ENCODE data around the gene MEG3.
A peak's percentile ranks its signal among the peaks of the same experiment; 100 is the strongest.

MEG3 gene

DNA sequence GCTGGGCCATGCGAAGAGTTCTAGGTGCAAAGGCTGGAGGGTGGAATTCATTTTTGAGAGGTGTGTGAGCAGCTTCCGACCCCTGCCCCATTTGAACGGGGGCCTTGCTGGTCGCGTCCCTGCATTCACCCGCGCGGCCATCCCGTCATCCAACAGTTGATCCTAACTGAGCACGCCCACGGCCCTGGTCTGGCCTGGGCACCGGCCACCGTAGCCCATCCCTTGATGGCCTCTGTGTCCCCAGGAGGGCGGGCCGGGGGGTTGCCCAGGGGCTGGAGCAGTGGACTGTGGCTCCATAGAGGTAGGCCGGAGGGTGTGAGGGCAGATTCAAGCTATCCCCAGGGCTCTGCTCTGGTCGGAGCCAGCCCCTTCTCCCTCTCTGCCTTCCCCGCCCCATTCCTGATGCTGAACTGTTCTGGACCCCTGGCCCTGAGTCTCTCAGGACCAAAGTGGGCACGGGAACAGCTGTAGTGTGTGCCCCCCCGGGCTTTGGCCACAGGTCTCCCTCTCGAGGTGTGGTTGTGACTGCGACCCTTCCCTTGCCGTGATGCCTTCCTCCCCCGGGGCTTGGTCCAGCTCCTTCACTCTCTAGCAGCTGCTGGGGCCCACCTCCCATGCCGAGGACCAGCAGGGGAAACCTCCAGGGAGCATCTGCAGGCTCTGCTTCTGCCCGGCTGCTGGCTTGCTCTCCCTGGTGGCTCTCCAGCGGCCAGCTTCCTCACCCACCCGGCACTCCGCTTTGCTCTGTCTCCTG lies 9.1 kb downstream of the MEG3 start:
- DNase-seq: no peak

DNA sequence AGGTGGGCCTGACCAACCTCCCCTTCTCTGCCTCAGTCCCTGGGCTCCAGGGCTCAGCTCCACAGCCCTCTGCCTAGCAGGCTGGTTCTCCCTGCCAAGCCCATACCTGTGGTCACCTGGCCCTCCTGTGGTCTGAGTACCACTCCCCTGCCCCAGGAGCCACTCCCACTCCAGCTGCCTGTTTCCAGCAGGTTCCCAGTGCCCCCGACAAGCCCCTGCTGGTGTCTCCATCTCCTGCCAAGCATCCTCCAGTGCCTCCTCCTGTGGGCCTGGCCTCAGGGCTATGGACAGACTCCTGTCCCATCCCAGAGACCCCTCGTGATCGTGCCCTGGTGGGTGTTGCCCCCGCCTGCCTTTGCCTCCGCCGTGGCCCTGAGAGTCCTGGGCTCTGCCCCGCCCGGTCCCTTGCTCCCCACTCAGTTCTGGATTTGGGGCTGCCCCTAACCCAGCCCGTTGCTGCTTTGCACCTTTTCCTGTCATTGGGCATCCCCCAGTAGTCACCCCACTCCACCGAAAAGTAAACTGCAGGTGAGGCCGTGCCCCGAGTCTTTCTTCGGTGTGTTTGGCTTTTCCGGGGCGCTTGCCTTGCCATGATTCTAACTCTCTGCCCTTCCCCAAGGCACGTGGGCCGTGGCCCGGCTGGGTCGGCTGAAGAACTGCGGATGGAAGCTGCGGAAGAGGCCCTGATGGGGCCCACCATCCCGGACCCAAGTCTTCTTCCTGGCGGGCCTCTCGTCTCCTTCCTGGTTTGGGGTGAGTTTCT lies 9.8 kb downstream of the MEG3 start:
- no peak for DNase-seq

DNA sequence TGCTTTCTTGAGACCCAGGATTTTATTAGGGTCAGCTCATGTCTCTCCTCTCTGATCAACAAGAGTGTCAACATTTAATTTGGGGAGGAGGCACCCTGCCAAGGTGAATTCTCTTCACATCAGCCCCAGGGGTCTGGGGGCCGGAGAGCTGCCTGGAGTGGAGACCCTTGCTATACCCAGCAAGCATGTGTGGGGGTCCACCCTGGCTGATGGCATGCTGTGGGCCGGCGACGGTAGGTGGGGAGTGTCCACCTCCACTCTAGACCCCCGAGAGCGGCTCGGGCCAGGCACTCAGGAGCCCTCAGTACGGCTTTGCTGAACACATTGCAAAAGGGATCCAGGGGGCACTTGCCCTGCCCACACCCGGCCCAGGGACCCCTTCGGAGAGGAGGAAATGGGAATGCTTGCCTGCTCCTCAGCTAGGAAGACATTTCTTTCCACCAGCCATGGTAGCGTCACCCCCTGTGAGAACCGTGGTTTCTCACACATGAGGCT lies 10.4 kb downstream of the MEG3 start:
- DNase-seq: no peak

DNA sequence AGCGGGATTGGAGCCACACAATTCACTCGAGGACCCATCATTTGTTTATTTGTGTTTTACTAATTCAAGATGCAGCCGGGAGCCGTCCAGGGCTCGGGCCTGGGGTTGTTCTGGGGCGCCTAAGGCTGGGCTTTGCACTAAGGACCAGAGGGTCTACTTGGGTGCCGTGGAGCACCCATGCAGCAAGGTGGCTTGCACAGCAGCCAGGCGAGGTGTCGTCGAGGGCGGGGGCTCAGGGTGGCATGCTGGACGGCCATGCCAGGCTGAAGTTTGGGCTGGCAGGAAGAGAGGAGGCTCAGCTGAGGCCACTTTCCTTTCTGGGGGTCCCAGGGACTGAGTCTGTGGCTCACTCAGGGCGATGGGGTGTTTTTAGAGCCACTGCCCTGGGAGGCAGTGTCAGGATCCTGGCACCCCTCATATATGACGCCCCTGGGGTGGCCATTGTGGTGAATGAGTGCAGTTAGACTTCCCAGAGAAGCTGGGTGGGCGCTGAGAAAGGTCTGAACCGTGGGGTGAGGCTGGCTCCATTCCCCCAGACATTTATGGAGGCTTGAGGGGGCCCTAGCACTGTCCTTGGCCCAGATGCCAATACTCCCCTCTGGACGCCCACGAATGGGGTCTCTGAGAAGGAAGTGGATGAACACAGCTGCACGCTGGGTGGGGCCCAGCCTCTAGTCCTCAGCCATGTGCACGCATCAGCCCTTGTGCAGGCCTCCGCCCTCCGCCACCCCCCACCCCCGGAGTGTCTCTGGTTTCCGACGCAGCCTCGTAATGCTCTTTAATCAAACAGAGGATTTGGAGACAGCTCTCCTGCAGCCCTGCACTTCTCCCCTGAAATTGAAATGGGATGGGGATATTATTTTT lies 11.3 kb downstream of the MEG3 start:
- DNase-seq: no peak

DNA sequence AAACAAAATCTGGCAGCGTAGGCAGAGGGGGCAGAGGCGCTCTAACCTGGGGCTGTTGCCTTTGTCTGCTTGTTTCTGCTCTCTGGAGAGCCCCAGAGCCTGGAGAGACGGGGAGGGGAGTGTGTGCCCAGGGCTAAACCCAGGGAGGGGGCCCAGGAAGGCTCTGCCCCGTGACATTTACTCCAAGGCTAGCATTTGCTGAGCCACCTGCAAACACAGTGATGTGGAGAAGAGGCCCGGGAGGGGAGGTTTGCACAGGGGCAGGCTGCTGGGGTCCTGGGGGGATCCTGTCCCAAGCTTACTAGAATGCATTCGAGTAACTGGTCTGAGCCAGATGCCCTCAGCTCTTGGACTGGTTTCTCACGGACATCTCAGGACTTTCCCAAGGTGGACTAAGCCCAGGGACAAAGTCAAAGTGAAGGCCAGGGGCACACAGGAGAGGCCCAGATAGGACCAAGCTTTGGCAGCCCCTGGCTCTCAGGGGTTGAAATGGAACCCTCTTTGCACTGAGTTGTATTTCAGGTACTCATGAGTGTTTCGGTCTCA lies 12.0 kb downstream of the MEG3 start:
- DNase-seq: no peak

DNA sequence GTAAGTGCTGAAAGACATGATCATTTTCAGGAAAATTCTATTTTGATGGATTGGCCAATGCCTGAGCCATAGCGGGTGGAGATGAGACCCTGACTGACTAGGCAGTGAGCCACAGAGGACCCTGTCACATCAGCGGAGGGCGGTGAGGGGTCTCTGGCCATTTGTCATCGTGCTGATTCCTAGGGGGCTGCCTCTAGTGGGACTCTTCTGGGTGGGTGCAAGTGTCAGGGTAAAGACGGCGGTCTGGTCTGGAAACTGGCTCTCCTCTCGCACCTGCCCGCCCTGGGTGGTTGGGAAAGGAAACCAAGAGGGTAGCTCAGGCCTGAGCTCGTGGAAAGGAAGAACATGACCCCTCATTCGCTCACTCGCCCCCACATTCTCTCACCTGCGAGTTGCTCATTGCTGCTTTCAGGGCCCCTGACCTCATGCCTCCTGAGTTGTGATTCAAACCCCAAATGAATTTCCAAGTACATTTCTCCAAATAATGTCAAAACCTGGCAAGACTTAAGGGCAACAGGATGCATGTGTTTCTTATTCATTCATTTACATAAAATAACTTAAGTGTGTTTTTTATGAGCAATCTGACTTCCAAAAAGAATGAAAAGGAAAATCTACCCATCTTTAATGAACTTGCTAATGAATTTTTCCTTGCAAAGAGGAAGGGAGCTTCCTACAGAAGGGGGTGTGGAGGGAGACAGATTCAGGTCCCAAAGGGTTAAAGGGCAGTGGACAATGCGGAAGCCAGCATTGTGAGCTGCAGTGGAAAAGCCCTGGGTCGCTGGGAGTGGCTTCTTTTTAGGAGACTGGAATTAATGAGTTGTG lies 12.8 kb downstream of the MEG3 start:
- no peak for DNase-seq

DNA sequence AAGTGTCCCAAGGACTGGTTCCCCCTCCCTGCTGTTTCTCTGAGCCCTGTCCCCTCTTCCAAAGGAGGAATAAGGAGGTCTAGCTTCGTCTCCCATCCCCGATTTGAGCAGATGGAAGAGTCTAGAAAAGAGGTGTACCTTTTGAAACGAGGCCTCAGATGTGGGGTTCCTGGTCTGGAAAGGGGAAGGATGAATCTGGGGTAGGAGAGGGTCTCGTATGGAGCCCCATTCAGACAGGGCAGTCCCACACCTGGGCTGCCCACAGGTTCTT lies 13.3 kb downstream of the MEG3 start:
- no peak for DNase-seq

DNA sequence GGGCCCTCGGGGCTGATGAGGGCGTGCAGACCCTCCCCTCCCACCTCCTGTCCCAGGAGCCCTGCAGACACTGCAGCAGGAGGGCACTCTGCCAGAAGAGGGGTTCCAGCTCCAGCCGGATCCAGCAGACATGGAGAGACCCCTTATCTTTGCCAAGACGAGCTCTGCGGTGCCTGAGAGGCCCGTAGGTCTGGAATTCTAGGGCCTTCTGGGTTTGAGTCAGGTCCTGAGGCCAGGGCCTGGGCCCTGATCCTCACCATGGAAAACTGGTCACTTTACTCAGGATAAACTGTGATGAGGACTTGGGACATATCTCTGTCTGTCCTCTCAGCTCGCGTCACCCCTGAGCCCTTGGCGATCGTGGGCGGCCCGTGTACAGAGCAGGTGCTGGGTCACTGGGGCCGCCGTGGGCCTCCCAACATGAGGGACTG lies 13.8 kb downstream of the MEG3 start:
- no peak for DNase-seq

DNA sequence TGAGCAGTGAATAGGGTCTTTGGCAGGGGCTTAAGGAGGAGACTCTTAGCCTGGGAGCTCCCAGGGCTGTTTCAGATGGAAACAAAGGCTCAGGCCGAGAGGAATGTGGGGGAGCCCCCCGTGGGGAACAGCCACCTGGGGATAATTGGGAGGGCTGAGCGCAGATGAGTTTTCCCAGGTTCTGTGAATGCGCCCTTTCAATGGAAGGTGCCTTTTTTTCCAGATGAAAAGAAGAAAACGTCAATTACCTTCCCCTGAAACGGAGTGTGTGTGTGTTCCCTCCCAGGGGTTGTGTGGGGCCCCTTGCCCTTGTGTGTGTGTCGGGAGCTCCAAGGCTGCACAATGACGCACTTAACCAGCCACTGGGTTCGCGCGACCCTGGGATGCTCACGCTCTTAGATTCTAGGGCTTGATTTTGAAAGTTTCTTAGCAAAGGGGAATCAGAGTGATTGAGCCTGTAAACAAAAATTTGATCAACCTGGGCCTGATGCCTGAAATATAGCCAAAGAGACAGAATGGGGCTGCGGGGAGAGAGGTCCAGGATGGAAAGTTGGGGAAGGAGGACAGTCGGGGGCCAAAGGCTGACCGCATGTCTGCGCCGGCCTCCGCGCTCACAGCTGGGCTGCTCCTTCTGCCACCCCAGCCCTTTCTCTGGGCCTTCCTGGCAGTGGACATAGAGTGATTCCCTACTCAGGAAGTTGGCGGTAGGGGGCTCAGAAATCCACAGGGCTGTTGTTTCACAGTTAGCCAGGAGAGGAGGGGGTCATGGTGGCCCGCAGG lies 14.6 kb downstream of the MEG3 start:
- DNase-seq: no peak

DNA sequence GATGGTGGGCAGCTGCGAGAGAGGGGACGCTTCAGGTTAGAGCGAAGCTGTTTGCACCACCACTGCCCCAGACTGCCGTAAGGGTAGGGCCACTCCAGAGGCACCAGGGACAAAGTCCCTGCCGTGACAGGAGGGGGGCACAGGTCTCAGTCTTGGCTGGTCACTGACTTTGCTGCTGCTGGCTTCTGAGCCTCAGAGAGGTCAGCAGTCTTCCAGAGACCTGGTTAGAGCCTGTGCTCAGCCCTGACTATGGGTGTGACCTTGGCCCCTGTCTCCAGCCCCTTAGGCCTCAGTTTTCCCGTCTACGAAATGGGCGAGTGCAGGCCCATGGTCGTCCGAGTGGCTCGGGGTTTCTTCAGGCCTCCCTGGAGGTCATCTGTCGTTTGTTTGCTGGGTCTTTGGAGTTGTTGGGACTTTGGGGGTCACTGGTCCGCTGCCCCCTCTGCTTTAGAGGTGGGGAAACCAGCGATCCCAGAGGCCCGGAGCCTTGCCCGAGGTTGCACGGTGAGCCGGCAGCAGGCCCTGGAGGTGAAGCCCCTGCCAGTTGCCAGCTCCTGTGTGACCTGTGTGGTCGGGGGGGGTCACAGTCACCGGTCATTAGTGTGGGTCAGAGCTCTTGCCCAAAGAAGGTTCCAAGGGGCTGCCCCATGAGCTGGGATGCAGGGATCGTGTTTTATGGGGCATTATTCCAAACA lies 15.3 kb downstream of the MEG3 start:
- DNase-seq: no peak

DNA sequence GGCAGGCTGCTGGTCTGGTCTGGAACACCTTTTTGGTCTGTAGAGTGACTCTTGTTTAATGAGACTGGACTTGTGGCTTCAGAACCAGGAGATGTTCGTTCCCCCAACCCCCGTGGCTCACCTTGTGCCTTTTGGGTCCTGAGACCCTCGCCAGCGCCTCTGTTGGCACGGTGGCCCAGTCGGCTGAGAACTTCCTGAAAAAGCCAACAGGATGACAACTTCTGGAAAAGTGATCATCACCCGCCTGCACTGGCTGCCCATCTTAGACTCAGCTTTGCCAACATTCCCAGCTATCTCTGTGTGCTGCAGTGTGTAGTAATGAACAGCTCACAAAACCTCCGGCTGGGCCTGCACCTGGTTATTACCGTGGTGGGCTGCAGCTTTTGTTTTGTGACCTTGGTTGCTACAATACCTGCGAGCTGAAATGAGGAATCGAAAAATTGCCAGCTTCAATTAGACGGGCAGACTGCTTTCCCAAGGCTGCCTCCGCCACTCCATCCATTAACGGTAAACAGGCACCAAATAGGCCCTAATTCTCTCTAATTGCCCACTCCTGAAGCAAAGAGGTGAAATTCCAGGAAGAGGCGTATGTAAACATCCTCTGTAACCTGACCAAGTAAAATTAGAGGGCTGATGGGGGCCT lies 16.0 kb downstream of the MEG3 start:
- peak; percentile 76 to 94 for DNase-seq

DNA sequence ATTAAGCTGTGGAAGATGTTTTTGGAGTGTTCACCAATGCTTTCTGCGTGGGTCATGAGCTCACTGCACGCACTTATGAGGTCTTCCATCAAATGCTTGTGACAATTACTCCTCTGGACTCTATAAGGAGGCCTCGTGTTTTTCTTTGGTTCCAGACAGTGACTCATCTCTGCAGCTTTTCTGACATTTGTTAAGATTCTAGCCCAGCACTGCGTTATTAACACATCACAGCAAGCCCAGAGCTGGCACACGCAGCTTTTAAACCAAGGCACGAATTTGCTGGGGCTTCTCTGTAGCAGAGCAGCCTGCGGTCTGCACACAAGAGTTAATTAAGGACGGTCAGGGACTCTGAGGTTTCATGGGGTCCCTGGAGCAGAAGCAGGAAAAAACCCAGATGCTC lies 16.9 kb downstream of the MEG3 start:
- no peak for DNase-seq

DNA sequence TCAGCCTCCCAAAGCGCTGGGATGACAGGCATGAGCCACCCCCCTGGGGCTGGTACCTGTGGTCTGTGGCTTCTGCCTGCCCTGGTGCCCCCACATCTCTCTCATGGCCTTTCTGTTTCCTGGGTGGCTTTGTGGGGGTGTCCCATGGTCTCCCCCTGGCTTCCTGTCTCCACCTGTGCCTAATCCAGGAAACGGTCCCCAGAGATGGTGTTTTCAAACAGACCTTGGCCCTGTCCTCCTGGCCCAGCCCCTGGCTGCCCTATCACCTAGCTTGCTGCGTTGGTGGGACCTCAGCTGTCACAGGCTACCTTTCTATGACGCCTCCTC lies 18.1 kb downstream of the MEG3 start:
- DNase-seq: no peak

DNA sequence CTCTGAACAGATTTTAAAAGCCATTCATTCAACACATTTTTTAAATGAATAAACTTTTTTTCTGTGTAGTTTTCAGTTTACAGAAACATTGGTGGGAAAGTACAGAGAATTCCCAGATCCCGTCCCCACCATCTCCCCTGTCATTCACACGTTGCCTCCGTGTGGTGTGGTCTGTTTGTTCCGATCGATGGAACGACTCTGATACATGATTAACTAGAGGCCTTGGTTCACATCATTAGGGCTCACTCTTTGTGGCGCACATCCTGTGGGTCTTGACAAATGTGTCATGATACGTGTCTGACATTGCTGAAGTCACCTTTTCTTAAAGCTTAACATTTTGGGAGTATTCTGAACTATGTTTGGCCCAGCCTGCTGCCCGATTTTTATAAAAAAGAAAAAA lies 18.5 kb downstream of the MEG3 start:
- no peak for DNase-seq

DNA sequence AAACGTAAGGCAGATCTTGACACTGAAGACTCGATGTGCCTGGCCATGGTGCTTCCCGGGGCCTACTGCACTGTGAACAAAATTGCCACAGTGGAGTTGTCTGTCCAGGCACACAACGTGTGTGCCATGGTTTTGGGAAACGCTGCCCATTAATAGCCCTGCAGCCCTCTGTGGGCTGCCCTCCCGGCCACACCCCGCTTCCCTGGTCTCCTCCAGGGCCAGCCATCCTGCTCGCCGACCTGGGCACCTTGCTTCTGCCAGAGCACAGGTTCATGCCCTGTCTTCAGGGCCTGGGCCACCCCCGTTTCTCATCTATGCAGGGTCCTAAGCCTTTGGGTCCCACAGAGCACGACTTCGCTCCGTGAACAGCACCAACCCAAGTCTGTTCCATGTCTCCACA lies 18.9 kb downstream of the MEG3 start:
- DNase-seq: no peak

DNA sequence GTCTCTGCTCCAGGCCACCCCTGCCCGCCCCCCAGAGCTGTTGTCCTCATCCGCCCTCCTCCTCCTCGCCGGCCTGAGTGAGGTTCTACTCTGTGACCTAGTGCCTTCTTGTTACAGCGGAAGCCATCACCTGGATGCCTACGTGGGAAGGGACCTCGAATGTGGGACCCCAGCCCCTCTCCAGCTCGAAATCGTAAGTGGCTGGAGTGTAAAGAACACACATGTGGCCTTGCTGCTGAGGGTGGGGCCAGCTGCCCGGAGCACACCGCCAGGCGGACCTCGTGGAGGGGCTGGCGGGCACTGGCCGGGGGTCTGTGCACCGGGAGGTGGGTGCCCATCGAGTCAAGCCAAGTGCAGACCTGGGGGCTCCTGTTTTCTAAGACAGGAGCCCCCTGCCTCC lies 19.4 kb downstream of the MEG3 start:
- DNase-seq: no peak

DNA sequence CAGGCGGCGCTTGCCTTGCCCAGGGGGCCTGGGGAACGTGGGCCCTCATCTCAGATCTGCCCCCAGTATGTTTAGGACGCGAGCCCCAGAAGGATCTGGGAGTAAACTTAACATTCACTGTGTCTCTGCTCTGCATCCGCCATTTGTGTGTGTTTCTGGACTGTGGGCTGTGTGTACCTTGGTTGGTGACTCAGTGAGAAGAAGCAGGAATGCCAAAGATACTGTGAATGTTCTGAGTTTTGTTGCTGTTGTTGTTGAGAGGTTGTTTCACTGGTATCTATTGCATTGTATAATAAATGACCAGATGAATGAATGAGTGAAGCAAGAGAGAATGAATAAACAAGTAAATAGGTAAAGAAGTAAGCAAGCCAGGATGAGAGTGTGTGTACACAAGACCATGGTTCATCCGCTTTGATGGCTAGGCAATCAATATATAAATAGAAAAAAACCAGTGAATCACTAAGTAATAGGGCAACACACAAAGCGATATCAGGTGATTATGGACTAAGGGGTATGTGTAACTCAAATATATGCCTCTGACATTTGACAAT lies 20.5 kb downstream of the MEG3 start:
- DNase-seq: no peak

DNA sequence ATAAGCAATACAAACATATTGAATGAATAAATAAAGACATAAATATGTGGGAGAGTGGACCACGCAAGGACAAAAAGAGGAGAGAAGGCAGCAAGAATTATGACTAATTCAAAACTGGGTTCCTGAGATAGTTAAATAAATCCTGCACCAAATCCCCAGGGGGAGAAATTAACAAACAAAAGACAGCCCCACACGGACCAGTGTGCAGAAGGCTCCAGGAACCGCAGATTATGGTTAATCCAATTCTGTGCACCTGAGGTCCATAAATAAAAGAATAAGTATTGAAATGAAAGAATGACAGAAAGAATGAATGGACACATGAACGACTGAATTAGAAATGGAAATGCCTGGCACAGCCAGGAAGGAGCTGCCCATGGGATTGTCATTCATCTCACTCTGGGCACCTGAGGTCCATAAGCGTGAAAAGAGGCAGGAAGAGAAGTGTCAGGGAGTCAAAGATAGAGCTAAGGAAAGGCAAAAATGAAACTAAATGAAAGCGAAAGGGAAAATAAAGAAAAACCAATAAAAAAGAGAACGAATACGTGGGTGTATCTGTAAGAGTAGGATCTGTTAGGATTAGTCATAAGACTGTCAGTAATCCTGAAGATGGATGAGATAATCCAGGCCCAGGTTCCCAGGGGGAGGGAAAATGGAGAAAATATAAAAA lies 23.3 kb downstream of the MEG3 start:
- no peak for DNase-seq

DNA sequence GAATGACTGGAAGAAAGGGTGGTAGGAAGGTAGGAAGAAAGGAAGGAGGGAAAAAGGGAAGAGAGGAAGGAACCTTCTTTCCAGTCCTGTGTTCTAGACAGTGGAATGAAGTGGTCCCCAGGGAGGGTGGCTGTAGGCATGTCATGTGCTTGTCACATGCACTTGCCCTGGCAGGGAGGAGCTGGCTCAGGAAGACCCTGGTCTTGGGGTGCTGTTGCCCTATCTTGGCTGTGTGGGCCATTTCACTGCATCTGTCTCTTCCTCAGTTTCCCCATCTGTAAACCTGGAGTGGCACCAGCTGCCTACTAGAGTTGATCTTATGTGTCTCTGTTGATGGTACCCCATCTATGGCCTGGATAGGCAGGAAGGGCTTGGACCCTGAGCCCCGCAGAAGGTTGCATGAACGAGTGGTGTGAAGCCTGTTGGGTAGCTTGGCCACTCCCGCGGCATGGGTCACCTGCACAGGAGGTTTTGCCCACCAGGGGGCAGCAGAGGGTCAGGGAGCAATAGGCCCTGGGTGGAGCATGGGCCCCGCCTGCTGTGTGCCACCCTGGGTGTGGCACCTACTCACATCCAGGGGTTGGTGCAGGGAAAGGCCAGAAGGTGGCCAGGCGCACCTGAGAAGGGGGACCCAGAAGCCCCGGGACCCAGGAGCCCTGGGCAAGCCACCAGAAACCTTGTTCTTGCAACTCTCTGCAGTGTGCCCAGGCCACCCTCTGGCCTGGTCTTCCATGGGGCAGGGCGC lies 25.1 kb downstream of the MEG3 start:
- peak; percentile 22 to 28 for DNase-seq
